ENCODE results near the gene ADAMTS15.

GRCh38 chr11:130405428-130405827 is 43.0 kb upstream of the ADAMTS15 start:
- TF ChIP-seq EP300 (IDR thresholded peaks at IDR 0.05; ENCODE audit: borderline replicate concordance in 1 of 2, control insufficient read depth in 1 of 2, low read depth in 2 of 2, low read length in 2 of 2): no peak
- TF ChIP-seq POLR2AphosphoS5 (IDR thresholded peaks at IDR 0.05; ENCODE audit: low read length): no peak
- TF ChIP-seq CTCF (IDR thresholded peaks at IDR 0.05 in 2 of 3, conservative IDR thresholded peaks at IDR 0.05 in 1 of 3; ENCODE audit: control insufficient read depth in 2 of 3, extremely low read depth in 1 of 3, insufficient read depth in 1 of 3, low read depth in 3 of 3, low read length in 3 of 3): no peak
